WTC11 (cell line): ENCODE data around the gene RAPH1. TPM values are rescaled to one million over a fixed set of nuclear protein-coding genes. Genes with fewer than 3 reads are reported as not detected.

Source experiments
- ATAC-seq: fragments of 200-7000 bp; cut with Tn5 transposase; 2 replicates; pipeline ENCODE4 v1.10.0; 2021; ENCODE audit warnings: mild to moderate bottlenecking, moderate library complexity
- CTCF ChIA-PET: fragments of 300-600 bp; sonication (Branson Sonifier 250); formaldehyde crosslinking; loops from one replicate; lab custom pipeline; 2021; ENCODE audit warnings: antibody characterized with exemption; lab: Charles Lee
- POLR2A ChIA-PET: fragments of 350-600 bp; sonication (Branson Sonifier 250); formaldehyde crosslinking; loops from one replicate; lab custom pipeline; 2021; ENCODE audit warnings: antibody characterized with exemption; lab: Charles Lee
- DNase-seq: peaks from one replicate; pipeline ENCODE4 v3.0.0; 2021; ENCODE audit warnings: low spot score
- H3K27ac Mint-ChIP-seq: 2 replicates; pipeline ENCODE4 v1.8.0; 2021; ENCODE audit warnings: mixed read lengths
- H3K27me3 Mint-ChIP-seq: 2 replicates; pipeline ENCODE4 v1.8.0; 2021; ENCODE audit warnings: low read depth, mild to moderate bottlenecking, moderate library complexity, mixed read lengths
- H3K36me3 Mint-ChIP-seq: 2 replicates; pipeline ENCODE4 v1.8.0; 2021; ENCODE audit warnings: mixed read lengths
- H3K4me1 Mint-ChIP-seq: 2 replicates; pipeline ENCODE4 v1.8.0; 2022; ENCODE audit warnings: mixed read lengths
- H3K4me3 Mint-ChIP-seq: 2 replicates; pipeline ENCODE4 v1.8.0; 2021; ENCODE audit warnings: mild to moderate bottlenecking, moderate library complexity, mixed read lengths
- H3K9me3 Mint-ChIP-seq: 2 replicates; pipeline ENCODE4 v1.8.0; 2021; ENCODE audit warnings: mixed read lengths
- ATF2 ChIP-seq: sonication (generic); formaldehyde crosslinking; IDR thresholded peaks from 2 replicates; pipeline ENCODE4 v1.8.1; 2022; ENCODE audit warnings: low read depth, missing genetic modification reagents, borderline replicate concordance
- CBFB ChIP-seq: sonication (generic); formaldehyde crosslinking; IDR thresholded peaks from 2 replicates; pipeline ENCODE4 v1.8.1; 2022; ENCODE audit warnings: mild to moderate bottlenecking, low read depth, missing genetic modification reagents
- E2F5 ChIP-seq: sonication (generic); formaldehyde crosslinking; IDR thresholded peaks from 2 replicates; pipeline ENCODE4 v1.8.1; 2022; ENCODE audit warnings: mild to moderate bottlenecking, moderate library complexity, missing genetic modification reagents
- ELF4 ChIP-seq: sonication (generic); formaldehyde crosslinking; IDR thresholded peaks from 2 replicates; pipeline ENCODE4 v1.8.1; 2022; ENCODE audit warnings: low read depth, mild to moderate bottlenecking, moderate library complexity, missing genetic modification reagents
- EMX1 ChIP-seq: fragments of 250-450 bp; sonication (Bioruptor Pico); IDR thresholded peaks from 2 replicates; pipeline ENCODE4 v1.8.0; 2021; ENCODE audit warnings: mild to moderate bottlenecking
- FOXJ3 ChIP-seq: sonication (generic); formaldehyde crosslinking; IDR thresholded peaks from 2 replicates; pipeline ENCODE4 v1.9.0; 2021; ENCODE audit warnings: missing genetic modification reagents, mild to moderate bottlenecking, borderline replicate concordance
- FOXK1 ChIP-seq: sonication (generic); formaldehyde crosslinking; IDR thresholded peaks from 2 replicates; pipeline ENCODE4 v1.8.0; 2022; ENCODE audit warnings: mild to moderate bottlenecking, moderate library complexity, missing genetic modification reagents
- IRF2 ChIP-seq: sonication (generic); formaldehyde crosslinking; IDR thresholded peaks from 2 replicates; pipeline ENCODE4 v1.8.0; 2022; ENCODE audit warnings: low read depth, missing genetic modification reagents, borderline replicate concordance
- JUN ChIP-seq: sonication (generic); formaldehyde crosslinking; IDR thresholded peaks from 2 replicates; pipeline ENCODE4 v1.8.0; 2023; ENCODE audit warnings: mild to moderate bottlenecking, missing genetic modification reagents
- NFE2L1 ChIP-seq: sonication (generic); formaldehyde crosslinking; IDR thresholded peaks from 2 replicates; pipeline ENCODE4 v1.8.1; 2023; ENCODE audit warnings: missing genetic modification reagents
- NR3C1 ChIP-seq: sonication (generic); formaldehyde crosslinking; conservative IDR thresholded peaks from 2 replicates; pipeline ENCODE4 v1.8.1; 2023; ENCODE audit warnings: low read depth, mild to moderate bottlenecking, missing genetic modification reagents
- SOX15 ChIP-seq: fragments of 250-450 bp; sonication (Bioruptor Pico); IDR thresholded peaks from 2 replicates; pipeline ENCODE4 v1.9.0; 2021; ENCODE audit warnings: mild to moderate bottlenecking
- ZBTB21 ChIP-seq: sonication (generic); formaldehyde crosslinking; IDR thresholded peaks from 2 replicates; pipeline ENCODE4 v1.8.1; 2023; ENCODE audit warnings: mild to moderate bottlenecking, missing genetic modification reagents, borderline replicate concordance
- ZNF138 ChIP-seq: sonication (generic); formaldehyde crosslinking; conservative IDR thresholded peaks from 2 replicates; pipeline ENCODE4 v1.8.1; 2022; ENCODE audit warnings: mild to moderate bottlenecking, moderate library complexity, missing genetic modification reagents
- ZNF263 ChIP-seq: sonication (generic); formaldehyde crosslinking; IDR thresholded peaks from 2 replicates; pipeline ENCODE4 v1.8.1; 2022; ENCODE audit warnings: low read depth, mild to moderate bottlenecking, moderate library complexity, missing genetic modification reagents
- ZNF317 ChIP-seq: sonication (generic); formaldehyde crosslinking; IDR thresholded peaks from 2 replicates; pipeline ENCODE4 v1.8.1; 2023; ENCODE audit warnings: low read depth, mild to moderate bottlenecking, moderate library complexity, missing genetic modification reagents, borderline replicate concordance
- ZNF396 ChIP-seq: fragments of 250-450 bp; sonication (Bioruptor Pico); IDR thresholded peaks from 2 replicates; pipeline ENCODE4 v1.8.0; 2021; ENCODE audit warnings: mild to moderate bottlenecking, moderate library complexity, borderline replicate concordance
- total RNA-seq: library from RNA; stranded (reverse); gene quantifications from 3 replicates; pipeline ENCODE4 v1.2.3, GENCODE V29; 2021
- TF ChIP-seq, protein P1 (sequence below): sonication (generic); formaldehyde crosslinking; conservative IDR thresholded peaks from 2 replicates; pipeline ENCODE4 v1.8.1; 2023; ENCODE audit warnings: mild to moderate bottlenecking, low read depth, missing genetic modification reagents, moderate library complexity
- TF ChIP-seq, protein P2 (sequence below): sonication (generic); formaldehyde crosslinking; IDR thresholded peaks from 2 replicates; pipeline ENCODE4 v1.8.0; 2022; ENCODE audit warnings: mild to moderate bottlenecking, missing genetic modification reagents
- TF ChIP-seq, protein P3 (sequence below): fragments of 250-450 bp; sonication (Bioruptor Pico); IDR thresholded peaks from 2 replicates; pipeline ENCODE4 v1.9.0; 2021; ENCODE audit warnings: moderate library complexity, mild to moderate bottlenecking, inconsistent platforms, borderline replicate concordance

The RAPH1 gene
- total RNA-seq, 1 experiment from 2014 or later = 24.6 TPM

DNA sequence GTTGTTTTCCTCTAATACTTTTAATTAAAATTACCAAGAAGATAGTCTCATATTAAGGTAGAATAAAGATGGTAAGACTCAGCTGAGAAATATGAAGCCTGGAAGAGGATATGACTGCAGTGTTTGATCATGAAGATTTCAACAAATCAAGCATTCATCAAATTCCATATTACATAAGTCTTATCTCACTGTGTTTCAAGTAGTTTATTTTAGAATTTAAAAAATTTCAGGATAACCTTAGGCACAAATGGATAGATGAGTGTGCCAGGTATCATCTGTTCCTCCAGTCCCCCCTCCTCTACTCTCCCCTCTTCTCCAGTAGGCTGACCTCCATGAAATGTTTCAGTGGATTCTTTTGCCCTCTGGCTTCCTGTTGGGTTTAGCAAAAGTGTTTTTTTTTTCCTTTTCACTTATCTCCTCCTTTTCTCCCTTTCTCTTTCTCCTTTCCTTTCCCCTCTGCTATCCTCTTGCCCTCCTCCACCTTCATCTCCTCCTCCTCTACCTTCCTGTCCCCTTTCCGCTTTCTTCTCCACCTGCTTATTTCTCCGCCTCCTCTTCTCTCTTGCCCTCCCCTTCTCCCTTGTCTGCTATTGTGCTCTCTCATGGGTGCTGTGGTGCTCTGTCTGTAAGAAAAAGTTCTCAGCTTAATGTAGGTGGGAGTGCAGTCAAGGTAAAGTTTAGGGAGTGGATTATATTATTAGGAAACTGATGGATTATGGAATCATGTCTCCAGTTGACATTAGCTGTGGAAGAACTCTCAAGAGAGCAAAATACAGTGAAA, 134.1 kb downstream of the RAPH1 start:
- Mint-ChIP-seq H3K4me1 (peaks cover 6% of the 10 kb centered on the region), H3K4me3 (no peak overlapping the region), H3K36me3 (peaks cover 44% of the 10 kb centered on the region)
- POLR2A ChIA-PET = no interaction called here
- no peak for TF ChIP-seq SOX15 (CRISPR knock-in tag)
- TF ChIP-seq FOXK1 (CRISPR knock-in tag) = no peak
- TF ChIP-seq FOXJ3 = no peak
- TF ChIP-seq IRF2 (CRISPR knock-in tag) = no peak
- TF ChIP-seq, all 79 proteins: peak for 0
- CTCF ChIA-PET = no interaction called here
- no peak overlapping the region for H3K27ac Mint-ChIP-seq
- no peak for DNase-seq
- no peaks in the 10 kb centered on the region for H3K27me3 Mint-ChIP-seq
- H3K9me3 Mint-ChIP-seq = peaks cover 6% of the 10 kb centered on the region
- ATAC-seq = no peak

DNA sequence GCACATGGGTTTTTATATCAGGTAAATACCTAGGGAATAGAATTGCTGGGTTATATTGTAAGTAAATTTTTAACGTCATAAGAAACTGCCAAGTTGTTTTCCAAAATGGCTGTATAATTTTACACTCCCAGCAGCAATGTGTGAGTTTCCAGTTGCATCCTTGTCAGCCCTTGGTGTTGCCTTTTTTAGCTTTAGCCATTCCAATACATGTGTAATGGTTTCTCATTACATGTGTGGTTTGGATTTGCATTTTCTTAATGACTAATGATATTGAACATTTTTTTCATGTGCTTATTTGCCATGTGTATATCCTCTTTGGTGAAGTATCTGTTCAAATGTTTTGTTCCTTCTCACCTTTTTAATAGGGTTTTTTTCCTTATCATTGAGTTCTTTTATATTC, 136.1 kb downstream of the RAPH1 start:
- TF ChIP-seq E2F5 (CRISPR knock-in tag) (no peak), NFE2L1 (CRISPR knock-in tag) (no peak), NR3C1 (CRISPR knock-in tag) (no peak), ZBTB21 (no peak), EMX1 (no peak), ZNF263 (CRISPR knock-in tag) (no peak), ATF2 (CRISPR knock-in tag) (no peak), JUN (CRISPR knock-in tag) (no peak), CBFB (CRISPR knock-in tag) (no peak), ELF4 (no peak), ZNF138 (CRISPR knock-in tag) (no peak), ZNF396 (no peak), ZNF317 (no peak)
- TF ChIP-seq, protein P1, sequence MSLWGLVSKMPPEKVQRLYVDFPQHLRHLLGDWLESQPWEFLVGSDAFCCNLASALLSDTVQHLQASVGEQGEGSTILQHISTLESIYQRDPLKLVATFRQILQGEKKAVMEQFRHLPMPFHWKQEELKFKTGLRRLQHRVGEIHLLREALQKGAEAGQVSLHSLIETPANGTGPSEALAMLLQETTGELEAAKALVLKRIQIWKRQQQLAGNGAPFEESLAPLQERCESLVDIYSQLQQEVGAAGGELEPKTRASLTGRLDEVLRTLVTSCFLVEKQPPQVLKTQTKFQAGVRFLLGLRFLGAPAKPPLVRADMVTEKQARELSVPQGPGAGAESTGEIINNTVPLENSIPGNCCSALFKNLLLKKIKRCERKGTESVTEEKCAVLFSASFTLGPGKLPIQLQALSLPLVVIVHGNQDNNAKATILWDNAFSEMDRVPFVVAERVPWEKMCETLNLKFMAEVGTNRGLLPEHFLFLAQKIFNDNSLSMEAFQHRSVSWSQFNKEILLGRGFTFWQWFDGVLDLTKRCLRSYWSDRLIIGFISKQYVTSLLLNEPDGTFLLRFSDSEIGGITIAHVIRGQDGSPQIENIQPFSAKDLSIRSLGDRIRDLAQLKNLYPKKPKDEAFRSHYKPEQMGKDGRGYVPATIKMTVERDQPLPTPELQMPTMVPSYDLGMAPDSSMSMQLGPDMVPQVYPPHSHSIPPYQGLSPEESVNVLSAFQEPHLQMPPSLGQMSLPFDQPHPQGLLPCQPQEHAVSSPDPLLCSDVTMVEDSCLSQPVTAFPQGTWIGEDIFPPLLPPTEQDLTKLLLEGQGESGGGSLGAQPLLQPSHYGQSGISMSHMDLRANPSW (CRISPR knock-in tag) = no peak
- TF ChIP-seq, protein P2, sequence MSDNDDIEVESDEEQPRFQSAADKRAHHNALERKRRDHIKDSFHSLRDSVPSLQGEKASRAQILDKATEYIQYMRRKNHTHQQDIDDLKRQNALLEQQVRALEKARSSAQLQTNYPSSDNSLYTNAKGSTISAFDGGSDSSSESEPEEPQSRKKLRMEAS (CRISPR knock-in tag) = no peak
- TF ChIP-seq, protein P3, sequence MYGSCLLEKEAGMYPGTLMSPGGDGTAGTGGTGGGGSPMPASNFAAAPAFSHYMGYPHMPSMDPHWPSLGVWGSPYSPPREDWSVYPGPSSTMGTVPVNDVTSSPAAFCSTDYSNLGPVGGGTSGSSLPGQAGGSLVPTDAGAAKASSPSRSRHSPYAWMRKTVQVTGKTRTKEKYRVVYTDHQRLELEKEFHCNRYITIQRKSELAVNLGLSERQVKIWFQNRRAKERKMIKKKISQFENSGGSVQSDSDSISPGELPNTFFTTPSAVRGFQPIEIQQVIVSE = no peak
- TF ChIP-seq, all 79 proteins: peak for 0
- Mint-ChIP-seq H3K4me3 (no peak overlapping the region), H3K9me3 (peaks cover 6% of the 10 kb centered on the region), H3K27ac (no peak overlapping the region), H3K36me3 (peaks cover 44% of the 10 kb centered on the region), H3K27me3 (no peaks in the 10 kb centered on the region), H3K4me1 (peaks cover 9% of the 10 kb centered on the region)
- DNase-seq = no peak
- ATAC-seq = no peak
- CTCF ChIA-PET = no interaction called here
- POLR2A ChIA-PET = no interaction called here
